Eye (tissue), 1 donor: ENCODE data around the gene LIN28A.

Source experiments
- DNase-seq: peaks from one replicate; pipeline ENCODE4 v3.0.0-alpha.2; 2015

LIN28A gene

DNA sequence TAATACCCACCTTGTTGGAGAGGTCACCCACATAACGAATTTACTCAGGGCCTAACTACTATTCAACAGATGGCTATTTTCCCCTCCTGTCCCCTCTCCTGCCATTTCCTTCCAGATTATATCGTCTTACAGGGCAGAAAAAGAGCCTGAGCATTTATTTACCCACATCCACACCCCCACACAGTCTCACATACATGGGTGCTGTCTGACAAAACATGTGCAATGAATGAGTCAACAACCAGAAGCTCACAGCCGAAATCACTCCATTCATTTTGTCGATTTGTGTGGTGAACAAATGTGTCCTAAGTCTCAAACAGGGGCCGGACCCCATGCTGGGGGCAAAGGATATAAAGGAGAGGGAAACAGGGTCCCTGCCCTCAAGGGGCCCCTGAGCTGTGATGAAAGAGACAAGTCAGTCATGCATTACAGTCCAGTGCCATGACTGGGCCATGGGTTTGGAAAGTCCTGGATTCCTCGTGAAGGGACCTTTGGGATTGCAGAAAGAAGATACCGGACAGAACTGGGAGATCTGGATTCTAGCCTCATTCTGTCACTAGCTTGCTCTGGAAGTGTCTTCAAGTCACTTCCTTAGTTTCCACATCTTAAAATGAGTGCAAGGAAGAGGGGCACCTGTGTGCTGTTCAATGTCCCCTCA lies 21.7 kb upstream of the LIN28A start:
- DNase-seq: no peak

DNA sequence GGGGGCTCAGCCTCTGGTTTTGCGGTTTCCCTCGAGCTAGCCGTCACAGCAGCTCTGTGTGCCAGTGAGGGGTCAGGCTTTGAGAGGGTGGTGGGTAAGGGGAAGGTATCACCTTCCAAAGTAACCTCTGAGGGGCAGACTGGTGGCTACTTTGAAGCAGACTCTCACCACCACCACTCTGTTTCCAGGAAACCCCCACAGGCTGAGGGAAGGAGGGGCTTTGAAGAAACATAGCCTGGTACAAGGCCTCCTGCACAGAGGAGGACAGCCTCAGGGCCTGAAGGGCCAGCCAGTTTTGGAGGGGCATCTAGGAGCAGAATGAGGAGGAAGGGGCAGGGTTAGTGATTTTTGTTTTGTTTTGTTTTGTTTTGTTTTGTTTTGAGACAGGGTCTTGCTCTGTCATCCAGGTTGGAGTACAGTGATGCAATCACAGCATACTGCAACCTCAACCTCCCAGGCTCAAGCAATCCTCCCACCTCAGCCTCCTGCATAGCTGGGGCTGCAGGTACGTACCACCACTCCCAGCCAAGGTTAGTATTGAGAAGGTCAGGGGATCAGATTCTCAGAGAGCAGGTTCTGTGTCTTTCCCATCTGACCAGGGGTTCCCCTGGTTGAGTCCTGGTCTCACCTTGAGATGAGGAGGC lies 20.9 kb upstream of the LIN28A start:
- no peak for DNase-seq

DNA sequence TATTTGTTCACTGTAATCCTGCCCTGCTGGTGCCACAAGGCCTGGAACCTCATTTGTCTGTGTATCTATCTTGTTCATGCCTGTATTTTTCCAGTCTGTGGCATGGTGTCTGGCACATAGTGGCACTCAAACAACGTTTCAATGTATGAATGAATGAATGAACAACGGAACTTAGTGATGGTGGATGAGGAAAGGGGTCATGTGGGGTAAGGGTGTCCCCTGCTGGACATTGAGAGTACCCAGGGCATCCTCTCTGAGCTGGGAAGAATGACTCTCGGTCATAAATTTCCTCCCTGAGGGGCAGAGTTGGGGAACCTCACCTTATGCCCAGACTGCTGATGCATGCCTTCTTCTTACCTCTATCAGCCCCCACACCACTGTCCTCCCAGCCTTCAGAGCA lies 19.2 kb upstream of the LIN28A start:
- peak; percentile 34 for DNase-seq

DNA sequence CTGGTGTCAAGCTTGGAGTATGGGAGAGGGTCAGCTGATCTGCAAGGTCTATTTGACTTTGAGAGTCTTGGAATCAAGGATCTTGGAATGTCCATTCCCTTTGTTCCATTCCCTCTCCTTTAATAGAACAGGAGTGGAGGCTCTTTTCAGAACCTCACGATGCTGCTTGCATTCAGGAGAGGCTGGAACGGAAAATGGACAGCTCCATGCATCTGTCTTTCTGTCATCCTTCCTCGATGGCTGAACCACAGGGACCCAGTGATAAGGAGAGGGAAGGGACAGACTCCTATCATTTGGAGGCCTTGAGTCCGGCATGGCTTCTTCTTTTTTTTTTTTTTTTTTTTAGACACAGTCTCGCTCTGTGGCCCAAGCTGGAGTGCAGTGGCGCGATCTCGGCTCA lies 14.9 kb upstream of the LIN28A start:
- DNase-seq: no peak

DNA sequence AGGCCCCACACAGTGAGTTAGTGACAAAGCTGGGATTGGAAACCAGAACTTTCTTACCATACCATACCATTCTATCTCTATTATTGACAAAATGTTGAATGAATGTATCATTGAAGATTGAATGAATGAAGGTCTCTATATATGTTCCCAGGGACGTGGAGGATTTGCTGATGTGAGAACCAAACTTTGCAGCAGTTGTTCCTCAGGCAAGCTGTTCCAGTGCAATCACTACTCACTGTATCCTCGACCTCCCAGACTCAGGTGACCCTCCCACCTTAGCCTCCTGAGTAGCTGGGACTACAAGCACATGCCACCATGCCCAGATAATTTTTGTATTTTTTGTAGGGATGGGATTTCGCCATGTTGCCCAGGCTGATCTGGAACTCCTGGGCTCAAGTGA lies 11.6 kb upstream of the LIN28A start:
- no peak for DNase-seq

DNA sequence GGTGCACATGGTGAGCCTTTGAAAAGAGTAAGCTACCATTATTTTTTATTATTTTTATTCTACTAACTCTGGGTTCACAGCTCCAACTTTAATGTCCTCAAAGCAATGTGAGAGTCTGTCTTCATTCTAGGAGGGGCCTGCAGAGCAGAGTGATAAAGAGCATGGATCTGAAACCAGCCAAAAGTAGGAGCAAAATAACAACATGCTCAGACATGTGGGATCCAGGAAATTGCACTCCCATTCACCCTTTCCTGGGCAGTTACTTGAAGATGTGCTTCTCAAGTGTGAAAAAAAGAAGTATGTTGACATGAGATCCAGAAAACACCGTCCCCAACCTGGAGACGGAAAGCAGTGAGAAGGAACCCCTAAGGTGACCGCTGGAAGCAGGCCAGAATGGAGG lies 8.7 kb upstream of the LIN28A start:
- DNase-seq: no peak

DNA sequence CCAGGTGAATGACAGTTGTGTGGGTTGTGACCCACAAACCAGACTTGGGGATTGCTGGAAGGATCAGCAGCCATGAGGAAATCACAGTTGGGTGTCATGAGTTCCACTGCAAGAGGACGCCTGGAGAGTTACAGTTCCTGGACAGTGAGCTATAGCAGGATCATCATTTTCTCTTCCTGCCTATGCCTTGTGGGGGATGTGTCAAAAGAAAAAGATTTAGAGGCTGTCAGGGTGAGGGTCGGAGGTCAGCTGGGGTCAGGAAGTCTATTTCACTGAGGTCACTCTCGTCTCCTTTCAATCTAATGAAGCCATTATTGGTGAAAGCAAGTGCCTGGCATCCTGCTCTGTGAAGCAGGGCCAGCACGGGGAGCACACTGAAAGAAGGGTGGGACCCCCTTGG lies 7.0 kb upstream of the LIN28A start:
- no peak for DNase-seq

DNA sequence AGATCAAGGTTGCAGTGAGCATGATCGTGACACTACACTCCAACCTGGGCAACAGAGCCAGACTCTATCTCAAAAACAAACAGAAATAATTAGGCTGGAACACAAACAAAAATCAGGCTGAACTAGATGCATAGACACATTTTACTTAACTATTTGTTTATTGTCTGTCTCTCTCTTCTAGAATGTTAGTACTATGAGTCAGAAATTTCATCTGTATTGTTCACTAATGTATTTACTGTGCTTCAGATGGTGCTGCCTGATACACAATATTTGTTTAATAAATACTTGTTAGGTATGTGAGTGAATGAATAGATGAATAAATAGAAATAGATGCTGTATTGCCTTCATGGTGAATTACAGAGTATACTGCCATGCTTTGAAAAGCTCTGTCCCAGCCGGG lies 6.0 kb upstream of the LIN28A start:
- DNase-seq: no peak

DNA sequence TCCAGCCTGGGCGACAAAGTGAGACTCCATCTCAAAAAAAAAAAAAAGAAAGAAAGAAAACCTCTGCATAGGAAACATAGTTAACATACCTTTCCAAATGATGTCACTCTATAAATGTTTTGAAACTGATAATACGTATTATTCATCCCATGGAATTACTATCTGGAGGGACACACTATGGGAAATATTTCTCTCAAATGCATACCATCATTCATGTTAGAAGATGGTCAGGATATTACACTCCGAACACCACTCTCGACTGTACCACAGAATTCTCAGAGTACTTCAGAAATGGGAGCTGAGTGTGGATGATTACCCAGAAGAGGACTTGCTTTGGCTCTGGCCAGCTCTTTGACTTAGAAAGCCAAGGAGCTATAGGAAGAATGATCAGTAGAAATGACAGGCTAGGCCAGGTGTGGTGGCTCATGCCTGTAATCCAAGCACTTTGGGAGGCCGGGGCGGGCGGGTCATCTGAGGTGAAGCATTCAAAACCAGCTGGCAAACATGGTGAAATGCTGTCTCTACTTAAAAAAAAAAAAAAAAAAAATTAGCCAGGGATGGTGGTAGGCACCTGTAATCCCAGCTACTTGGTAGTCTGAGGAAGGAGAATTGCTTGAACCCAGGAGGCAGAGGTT lies 5.2 kb upstream of the LIN28A start:
- DNase-seq: no peak

DNA sequence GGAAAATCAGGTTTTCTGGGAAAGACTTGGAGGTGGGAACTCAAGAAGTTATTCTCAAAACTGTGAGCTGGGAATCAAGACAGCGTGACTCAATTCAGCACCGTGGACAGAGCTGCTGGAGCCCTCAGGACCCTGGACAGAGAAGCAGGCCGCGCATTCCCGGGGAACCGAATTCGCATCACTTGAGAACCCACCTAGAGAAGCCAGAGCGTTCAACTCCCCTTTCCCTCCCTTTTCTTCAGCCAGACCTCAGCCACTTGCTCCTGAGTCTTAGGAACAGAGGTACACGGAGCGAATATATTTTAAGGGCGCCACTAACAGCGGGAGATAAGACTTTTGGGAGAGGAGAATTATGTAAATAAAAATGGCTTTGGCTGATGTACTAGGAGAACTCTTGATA lies 2.0 kb upstream of the LIN28A start:
- DNase-seq: peak; percentile 95

DNA sequence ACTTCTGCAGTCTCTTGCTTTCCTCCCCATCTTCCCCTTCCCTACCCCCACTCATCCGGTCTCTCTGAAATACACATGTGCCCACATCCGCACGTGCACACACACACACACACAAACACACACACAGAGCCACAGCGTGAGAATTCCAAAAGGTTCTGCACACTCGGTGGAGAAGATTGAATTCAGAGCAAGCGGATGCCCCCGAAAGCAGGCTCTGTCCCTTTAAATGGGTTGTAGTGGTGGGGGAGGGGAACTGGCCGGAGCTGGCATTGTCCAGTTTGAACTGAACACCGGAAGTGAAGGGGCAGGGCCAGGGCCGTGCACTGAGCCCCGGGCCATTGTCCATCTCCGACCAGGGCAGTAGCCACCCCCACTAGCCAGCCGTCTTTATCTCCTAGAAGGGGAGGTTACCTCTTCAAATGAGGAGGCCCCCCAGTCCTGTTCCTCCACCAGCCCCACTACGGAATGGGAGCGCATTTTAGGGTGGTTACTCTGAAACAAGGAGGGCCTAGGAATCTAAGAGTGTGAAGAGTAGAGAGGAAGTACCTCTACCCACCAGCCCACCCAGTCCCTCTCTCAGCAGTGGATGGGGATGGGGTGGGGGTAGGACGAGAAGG lies 1.3 kb upstream of the LIN28A start:
- DNase-seq: peak; percentile 76

DNA sequence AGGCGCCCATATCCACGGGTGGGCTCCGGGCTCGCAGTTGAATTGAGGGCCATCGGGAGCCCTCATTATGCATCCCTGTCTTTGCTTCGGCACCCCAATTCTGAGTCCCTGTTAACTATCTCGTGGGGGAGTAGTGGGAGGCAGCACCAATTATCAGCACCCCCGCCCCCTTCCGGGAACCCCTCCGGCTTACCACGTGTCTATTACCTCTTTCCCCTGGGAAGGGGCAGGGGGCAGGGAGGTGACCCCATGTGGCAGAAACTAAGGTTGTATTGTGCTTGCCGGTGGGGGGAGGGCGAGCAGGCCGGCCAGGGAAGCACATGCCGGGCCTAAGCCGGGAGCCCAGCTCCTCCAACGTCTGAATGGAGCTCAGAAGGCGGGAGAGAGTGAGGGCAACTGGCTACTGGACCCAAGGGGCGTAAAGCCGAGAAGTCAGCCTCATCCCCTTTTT lies 1.0 kb downstream of the LIN28A start:
- no peak for DNase-seq

DNA sequence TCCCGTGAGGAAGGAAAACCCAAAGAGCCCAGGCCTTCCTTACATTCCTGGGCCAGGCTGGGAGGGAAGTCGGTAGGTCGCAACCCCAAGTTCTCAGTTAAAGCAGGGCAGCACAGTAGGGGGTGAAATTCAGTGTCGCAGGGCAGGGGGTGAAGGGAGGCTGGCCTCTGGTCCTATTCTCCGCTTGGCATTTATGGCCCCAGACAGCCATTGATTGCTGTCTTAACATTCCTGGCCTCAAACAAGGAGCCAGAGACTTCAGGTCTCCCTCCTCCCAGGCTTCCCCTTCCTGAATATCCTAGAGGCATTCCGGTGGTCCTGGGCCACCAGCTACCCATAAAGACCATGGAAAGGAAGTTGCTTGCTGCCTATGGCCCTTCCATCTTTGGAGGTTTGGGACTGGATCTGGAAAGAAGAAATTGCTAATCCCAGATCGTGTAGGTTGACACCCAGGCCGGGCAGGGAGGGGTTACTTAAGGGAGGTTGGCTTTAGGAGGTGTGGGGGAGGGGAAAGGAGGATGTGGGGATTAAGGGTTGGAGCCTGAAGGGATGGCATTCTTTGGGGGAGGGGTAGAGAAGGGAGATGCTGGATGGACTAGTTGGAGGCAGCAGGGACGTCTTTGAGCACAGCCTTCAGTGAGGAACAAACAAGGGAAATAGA lies 1.7 kb downstream of the LIN28A start:
- no peak for DNase-seq

DNA sequence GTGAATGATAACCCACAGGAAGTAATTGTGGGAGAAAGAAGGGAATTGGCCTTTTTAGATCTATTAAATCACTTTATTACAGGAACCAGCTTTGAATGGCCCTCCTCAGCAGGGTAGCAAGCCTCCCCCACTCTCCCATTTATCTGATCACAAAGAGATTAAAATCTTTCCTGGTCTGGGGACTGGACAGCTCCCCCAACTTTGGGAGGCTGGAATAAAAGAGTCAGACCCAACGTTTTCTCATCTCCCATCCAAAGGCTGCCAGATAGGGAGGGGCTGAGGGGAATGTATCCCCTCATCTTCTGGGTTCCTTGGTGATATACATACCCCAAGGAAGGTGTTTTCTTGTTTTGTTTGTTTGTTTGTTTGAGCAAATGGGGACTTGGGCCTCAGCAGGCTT lies 2.4 kb downstream of the LIN28A start:
- DNase-seq: no peak

DNA sequence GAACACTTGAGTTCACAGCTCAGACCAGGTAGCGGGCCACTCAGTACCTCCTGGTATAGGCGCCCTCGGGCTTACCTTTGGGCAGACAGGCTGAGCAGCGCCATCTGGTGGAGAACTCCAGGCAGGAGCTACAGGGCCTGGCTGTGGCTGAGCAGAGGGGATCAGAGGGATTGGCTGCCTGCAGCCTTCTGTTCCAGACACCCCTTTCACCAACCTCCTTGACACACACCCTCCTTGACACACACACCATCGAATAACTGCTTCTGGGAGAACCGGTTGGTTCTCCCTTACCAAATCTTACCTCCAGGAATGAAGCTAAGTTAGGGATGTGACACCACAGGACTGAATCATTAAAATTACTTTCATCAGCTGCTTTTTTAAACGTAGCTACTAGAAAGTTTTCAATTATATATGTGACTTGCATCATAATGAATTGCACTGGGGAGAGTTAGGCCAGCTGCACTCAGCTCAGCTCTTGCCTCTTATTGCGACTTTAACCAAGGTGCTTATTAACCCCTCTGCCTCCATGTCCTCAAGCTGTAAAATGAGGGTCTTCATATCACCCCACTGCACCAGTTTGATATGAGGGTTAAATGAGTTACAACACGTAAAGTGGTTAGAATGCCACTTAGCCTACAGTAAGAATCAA lies 6.6 kb downstream of the LIN28A start:
- DNase-seq: peak; percentile 89

DNA sequence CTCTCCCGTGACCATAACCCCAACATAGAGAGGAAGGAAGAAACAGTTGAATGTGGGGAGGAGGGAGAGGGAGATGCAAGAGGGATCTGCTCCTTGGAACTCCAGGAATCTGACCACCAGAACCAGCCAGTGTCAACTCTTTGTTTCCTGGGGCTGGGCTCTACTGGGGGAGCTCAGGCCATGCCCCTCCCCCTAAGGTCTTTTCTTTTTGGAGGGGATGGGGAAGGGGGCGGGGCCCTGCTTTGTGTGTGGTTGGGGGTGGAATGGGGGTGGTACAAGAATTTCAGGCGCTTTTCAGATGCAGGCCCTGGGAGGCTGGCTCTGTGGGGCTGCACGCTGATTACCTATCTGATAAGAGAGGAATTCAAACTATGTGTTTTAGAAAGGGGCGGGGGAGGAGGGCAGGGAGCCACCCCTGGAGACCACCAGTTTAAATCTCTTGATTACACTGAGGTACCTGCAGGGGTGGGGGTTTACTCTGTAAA lies 8.3 kb downstream of the LIN28A start:
- peak; percentile 14 for DNase-seq

DNA sequence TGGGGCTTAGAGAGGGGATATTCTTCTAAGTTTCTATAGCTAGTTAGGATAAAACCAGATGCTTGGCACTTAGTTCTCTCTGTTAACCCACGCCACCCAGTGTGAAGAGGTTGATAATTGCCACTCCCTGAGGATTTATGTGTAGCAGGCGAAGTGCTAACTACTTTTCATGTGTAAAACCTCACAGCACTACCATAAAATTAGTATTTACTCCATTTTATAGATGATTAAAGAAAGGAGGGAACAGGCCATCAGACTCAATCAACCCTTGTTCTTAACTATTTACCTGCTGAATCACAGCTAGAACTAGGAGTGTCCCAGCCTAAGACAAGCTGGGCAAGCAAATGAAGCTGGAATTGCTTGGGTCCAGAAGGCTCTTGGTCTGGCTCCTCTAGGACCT lies 8.9 kb downstream of the LIN28A start:
- no peak for DNase-seq

DNA sequence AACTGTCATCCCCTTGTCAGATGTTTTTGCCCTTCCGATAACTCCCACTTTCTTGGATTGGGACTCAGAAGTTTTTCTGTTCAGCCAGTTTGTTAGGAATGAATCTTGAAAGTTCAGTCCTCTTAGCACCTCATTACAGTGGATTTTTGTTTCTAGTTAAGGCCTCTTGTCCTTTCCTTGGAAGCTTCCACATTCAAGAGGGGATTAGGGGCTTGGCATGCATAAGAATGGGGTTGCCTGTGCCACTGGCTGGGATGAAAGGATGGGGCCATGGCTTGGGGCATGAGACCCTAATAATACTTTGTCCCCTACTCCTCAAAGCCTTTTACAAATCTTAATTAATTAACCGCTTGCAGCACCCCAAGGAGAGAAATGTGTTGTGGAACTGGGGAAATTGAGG lies 19.1 kb downstream of the LIN28A start:
- peak; percentile 34 for DNase-seq

DNA sequence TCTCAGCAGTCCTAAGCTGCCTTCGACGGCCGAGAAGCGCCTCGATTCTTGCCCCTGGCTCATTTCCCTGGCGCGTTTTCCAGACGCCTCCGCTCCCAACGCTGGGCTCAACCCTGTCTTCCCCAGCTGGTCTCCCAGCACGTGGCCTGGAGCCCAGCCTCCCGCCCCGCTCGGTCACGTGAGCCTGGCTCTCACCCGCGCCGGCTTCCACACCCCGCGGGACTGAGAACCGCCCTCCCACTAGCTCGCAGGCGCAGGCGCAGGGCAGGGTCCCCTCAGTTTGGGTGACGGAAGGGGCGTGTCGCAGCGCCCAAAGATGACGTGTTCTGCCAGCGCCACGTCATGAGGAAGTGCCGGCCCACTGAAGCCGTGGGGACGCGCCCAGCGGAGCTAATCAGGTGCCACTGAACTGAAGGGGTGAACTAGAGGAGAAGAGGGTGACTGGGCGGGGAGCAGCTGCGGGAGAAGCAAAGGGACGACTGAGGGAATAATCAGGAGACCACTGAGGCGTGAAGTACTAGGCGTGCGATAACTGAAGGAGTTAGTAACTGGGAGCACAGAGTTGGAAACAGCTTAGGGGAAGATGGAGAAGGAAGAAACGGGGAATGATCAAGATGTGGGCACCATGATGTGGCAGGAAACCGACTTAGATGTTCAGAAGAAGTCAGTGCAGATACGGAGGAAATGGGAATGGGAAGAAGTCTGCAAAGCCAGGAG lies 21.5 kb downstream of the LIN28A start, which contains the start of gene DHDDS:
Gene DHDDS (plus strand): TSS at position 343 of the 717 bp plus-strand sequence. CDS start 625 bp downstream, outside the sequence.
- DNase-seq: peak; percentile 99

DNA sequence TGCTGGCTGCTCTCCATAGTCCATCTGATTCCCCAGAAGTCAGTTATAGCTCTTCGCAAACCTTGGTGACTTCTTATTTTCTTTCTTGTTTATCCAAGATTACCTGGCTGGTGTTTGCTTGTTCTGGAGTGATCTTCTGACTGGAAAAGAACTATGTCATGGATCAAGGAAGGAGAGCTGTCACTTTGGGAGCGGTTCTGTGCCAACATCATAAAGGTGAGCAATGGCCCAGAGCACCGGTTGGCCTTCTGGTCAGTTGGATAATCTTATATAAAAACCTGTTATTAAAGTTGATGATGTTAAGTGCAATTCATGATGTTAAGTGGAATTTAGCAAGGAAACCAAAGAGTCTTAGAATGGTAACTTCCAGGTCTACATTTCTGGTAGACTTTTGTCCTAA lies 22.2 kb downstream of the LIN28A start:
- DNase-seq: no peak

DNA sequence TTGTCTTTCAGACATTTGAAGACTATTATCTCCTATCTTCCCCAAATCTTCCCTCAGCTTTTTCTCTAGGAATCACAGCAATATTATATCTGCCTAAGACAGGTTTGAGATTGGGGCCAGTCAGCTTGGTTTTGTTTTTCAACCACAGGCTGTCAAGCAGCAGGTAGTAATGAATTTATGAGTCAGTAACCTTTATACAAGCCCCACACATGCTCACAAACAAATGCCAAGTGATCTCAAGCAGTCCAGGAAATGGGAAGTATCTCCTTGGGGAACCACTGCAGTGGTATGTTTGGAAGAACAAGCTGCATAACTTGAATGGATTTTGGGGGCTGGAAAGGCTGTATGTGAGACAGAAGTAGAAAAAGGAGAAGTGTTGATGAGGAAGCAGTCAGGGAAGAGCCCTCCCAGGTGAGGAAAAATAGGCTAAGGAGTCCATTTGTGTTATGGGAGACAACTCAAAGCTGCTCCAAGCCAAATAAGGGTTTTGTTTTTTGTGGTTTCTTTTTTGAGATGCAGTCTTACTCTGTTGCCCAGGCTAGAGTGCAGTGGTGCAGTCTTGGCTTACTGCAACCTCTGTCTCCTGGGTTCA lies 23.6 kb downstream of the LIN28A start:
- no peak for DNase-seq

DNA sequence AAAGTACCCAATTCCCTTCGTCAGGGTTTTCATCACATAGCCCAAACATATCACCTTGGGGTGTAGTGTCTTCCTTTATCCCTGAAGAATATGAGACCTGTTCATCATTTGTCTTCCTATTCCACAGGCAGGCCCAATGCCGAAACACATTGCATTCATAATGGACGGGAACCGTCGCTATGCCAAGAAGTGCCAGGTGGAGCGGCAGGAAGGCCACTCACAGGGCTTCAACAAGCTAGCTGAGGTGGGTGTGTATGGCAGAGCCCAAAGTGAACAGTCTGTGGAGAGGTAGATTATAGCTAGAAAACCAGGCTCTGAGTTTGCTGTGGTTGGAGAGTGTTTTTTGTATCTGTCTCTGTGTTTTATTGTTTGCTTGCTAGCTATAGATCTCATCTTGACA lies 27.4 kb downstream of the LIN28A start:
- no peak for DNase-seq
